ENCODE data around the gene TSPEAR.

Gene TSPEAR

GRCh38 chr21:44547656-44548331 is 163.6 kb downstream of the TSPEAR start:
- DNase-seq (ENCODE audit: low spot score), result no peak

- DNase-seq (ENCODE audit: low spot score), result no peak
These were observed 166.8 kb downstream of the TSPEAR start for GRCh38 chr21:44544566-44544965.

- DNase-seq (ENCODE audit: low spot score), result no peak
These were observed 168.7 kb downstream of the TSPEAR start for GRCh38 chr21:44542716-44543115.

- no peak for DNase-seq (ENCODE audit: low spot score)
These were observed 170.6 kb downstream of the TSPEAR start for GRCh38 chr21:44540741-44541288.

GRCh38 chr21:44539991-44540666 is 171.2 kb downstream of the TSPEAR start, which contains the start of gene KRTAP10-1:
Gene KRTAP10-1, minus strand, starts transcription at chr21:44540195. Its CDS starts 45 bp downstream, at chr21:44540150.
- no peak for DNase-seq (ENCODE audit: low spot score)

- no peak for DNase-seq (ENCODE audit: low spot score)
These were observed 172.3 kb downstream of the TSPEAR start for GRCh38 chr21:44539046-44539445.

GRCh38 chr21:44537930-44538911 is 173.2 kb downstream of the TSPEAR start:
- no peak for DNase-seq (ENCODE audit: low spot score)

GRCh38 chr21:44535963-44536362 is 175.4 kb downstream of the TSPEAR start:
- DNase-seq (ENCODE audit: low spot score), result no peak

- DNase-seq (ENCODE audit: low spot score), result no peak
These were observed 176.7 kb downstream of the TSPEAR start for GRCh38 chr21:44534688-44535087.

GRCh38 chr21:44533891-44534627 is 177.3 kb downstream of the TSPEAR start:
- DNase-seq (ENCODE audit: low spot score), result no peak

GRCh38 chr21:44533121-44533890 is 178.1 kb downstream of the TSPEAR start:
- no peak for DNase-seq (ENCODE audit: low spot score)

- DNase-seq (ENCODE audit: low spot score), result no peak
These were observed 178.7 kb downstream of the TSPEAR start for GRCh38 chr21:44532712-44533111.

GRCh38 chr21:44531606-44532564 is 179.5 kb downstream of the TSPEAR start:
- DNase-seq (ENCODE audit: low spot score), result no peak

GRCh38 chr21:44530903-44531605 is 180.3 kb downstream of the TSPEAR start:
- no peak for DNase-seq (ENCODE audit: low spot score)

GRCh38 chr21:44530221-44530902 is 181.0 kb downstream of the TSPEAR start:
- no peak for DNase-seq (ENCODE audit: low spot score)

GRCh38 chr21:44529503-44530125 is 181.8 kb downstream of the TSPEAR start:
- DNase-seq (ENCODE audit: low spot score), result no peak

GRCh38 chr21:44529011-44529421 is 182.4 kb downstream of the TSPEAR start:
- DNase-seq (ENCODE audit: low spot score), result no peak

- DNase-seq (ENCODE audit: low spot score), result no peak
These were observed 182.8 kb downstream of the TSPEAR start for GRCh38 chr21:44528634-44528995.

Data from D341Med (cell line).